ENCODE results near the gene LCN1. TPM values are rescaled to one million over a fixed set of nuclear protein-coding genes. Genes with fewer than 3 reads are reported as not detected.
"Not testable (repeated sequence)": the region's sequence is repeated elsewhere in the genome, so short reads cannot be mapped to it uniquely, and the experiment has no call there.

The LCN1 gene
- total and polyA plus RNA-seq, 2 experiments from 2014 or later = 0.27 TPM; not detected in 1

DNA sequence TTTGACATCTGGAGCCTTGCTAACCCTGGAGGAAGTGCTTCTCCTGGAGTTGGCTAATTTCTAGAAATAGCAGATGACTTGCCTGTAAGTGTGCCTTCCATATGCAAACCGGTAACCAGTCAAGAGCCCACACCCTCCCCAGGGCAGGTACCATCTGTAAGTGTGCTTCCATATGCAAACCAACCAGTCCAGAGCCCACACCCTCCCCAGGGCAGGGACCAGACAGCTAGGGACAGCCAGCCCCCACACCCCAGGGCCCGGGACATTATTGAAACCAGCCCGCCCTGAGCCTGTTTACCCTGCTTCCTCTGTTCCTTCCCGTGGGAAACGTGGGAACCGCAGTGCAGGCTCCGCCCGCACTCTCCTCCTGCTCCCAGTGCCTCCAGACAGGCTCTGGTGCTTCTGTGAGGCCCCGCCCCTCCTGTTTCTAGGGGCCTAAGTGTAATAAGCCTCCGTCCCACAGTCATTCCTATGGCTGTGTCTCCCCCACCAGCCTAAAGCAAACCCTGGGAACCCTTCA, 13.0 kb downstream of the LCN1 start:
- not testable (repeated sequence) for H3K36me3 ChIP-seq (ENCODE audit: insufficient read depth); H4K20me1 ChIP-seq (replicated peaks; ENCODE audit: insufficient read depth); H3K27ac Mint-ChIP-seq; H3K4me1 Mint-ChIP-seq; H3K9me3 Mint-ChIP-seq; H3K4me3 ChIP-seq; H2AFZ ChIP-seq; H3K27me3 Mint-ChIP-seq (ENCODE audit: insufficient read depth, low read depth, poor library complexity); H3K4me2 ChIP-seq; H3K4me3 Mint-ChIP-seq; H3K79me2 ChIP-seq (replicated peaks; ENCODE audit: insufficient read depth); H3K4me1 ChIP-seq (ENCODE audit: insufficient read depth); H3K36me3 Mint-ChIP-seq (ENCODE audit: low read depth); H3F3A ChIP-seq (replicated peaks; ENCODE audit: low read depth); H3K27ac ChIP-seq (ENCODE audit: low read depth); H3K27me3 ChIP-seq (ENCODE audit: insufficient read depth); H3K9me2 ChIP-seq (ENCODE audit: insufficient read depth)
- peak; percentile 93 for ATAC-seq
- DNase-seq (ENCODE audit: low spot score) = peak; percentile 38

DNA sequence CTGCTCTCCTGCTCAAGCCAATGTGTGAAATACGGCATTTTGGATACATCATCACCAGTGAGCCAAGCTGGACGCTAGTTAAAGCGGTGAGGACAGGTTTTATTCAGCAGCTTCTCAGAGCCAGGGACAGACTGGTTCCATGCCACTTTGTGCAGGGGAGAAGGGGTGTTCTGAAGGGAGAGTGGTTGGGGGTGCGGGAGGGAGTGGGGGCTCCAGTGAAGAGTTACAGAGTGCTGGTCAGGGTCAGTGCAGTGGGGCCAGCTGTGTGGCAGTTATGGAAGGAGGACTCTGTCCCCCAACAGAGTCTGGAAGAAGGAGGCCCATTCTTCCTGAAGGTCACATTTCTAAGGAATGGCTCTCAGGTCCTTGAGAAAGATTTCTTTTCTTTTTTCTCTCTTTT, 13.6 kb downstream of the LCN1 start:
- not testable (repeated sequence) for H3K27ac Mint-ChIP-seq; H4K20me1 ChIP-seq (replicated peaks; ENCODE audit: insufficient read depth); H3K4me3 ChIP-seq; H3K36me3 ChIP-seq (ENCODE audit: insufficient read depth); H2AFZ ChIP-seq; H3K27me3 ChIP-seq (ENCODE audit: insufficient read depth); DNase-seq (ENCODE audit: low spot score); H3F3A ChIP-seq (replicated peaks; ENCODE audit: low read depth); H3K4me2 ChIP-seq; H3K36me3 Mint-ChIP-seq (ENCODE audit: low read depth); H3K27me3 Mint-ChIP-seq (ENCODE audit: insufficient read depth, low read depth, poor library complexity); H3K4me3 Mint-ChIP-seq; H3K9me3 Mint-ChIP-seq; H3K27ac ChIP-seq (ENCODE audit: low read depth); H3K4me1 Mint-ChIP-seq; H3K9me2 ChIP-seq (ENCODE audit: insufficient read depth); H3K4me1 ChIP-seq (ENCODE audit: insufficient read depth); H3K79me2 ChIP-seq (replicated peaks; ENCODE audit: insufficient read depth); ATAC-seq

DNA sequence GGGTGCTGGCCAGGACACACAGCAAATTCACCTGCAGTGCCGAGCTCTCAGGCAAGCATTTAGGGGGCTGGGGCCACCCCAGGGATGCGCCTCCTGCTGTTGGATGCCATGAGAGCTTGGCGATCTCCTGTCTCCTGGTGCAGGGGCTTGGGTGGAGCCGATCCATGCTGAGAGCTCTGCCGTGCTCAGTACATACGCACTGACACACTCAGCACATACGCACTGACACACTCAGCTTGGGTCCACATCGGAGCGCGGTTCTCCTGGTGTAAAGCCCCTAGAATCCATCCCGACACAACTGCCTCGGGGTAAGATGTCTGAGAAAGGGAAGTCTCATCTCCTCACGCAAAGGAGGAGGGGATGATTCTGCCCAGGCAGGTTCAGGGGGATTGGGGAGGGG, 14.4 kb downstream of the LCN1 start:
- not testable (repeated sequence) for H3K9me3 Mint-ChIP-seq; H3F3A ChIP-seq (replicated peaks; ENCODE audit: low read depth); H3K27me3 Mint-ChIP-seq (ENCODE audit: insufficient read depth, low read depth, poor library complexity); H3K4me1 ChIP-seq (ENCODE audit: insufficient read depth); H3K27ac Mint-ChIP-seq; DNase-seq (ENCODE audit: low spot score); H3K27me3 ChIP-seq (ENCODE audit: insufficient read depth); H3K4me3 Mint-ChIP-seq; H3K79me2 ChIP-seq (replicated peaks; ENCODE audit: insufficient read depth); H3K27ac ChIP-seq (ENCODE audit: low read depth); ATAC-seq; H3K4me2 ChIP-seq; H3K9me2 ChIP-seq (ENCODE audit: insufficient read depth); H3K4me3 ChIP-seq; H3K36me3 ChIP-seq (ENCODE audit: insufficient read depth); H2AFZ ChIP-seq; H3K36me3 Mint-ChIP-seq (ENCODE audit: low read depth); H4K20me1 ChIP-seq (replicated peaks; ENCODE audit: insufficient read depth)
- peaks cover 11% of the 10 kb centered on the region; the same call in 2 of the 3 replicates for H3K4me1 Mint-ChIP-seq

DNA sequence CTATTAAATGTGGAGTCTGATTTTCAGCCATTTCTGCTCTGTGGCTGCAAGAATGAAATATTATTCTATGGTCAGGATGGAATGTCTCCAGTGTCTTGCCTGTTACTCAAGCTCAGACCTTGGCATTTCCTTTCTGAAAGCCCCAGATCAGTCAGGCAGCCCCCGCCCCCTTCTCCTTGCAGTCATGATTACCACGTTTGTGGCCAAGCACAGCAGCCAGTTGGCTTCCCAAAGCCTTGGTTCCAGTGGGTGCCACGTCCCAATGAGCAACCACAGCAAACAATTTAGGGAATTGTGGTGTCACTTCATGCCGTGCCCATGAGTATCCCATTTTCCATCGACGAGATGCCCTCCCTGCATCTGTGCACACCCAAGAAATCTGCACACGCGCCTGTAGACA, 15.0 kb downstream of the LCN1 start:
- peaks cover 4% of the 10 kb centered on the region for H3K27me3 Mint-ChIP-seq (ENCODE audit: insufficient read depth, low read depth, poor library complexity)
- H3K36me3 Mint-ChIP-seq (ENCODE audit: low read depth) = no peaks in the 10 kb centered on the region
- no peak overlapping the region for H3K27ac Mint-ChIP-seq
- H3K4me1 Mint-ChIP-seq = peaks cover 11% of the 10 kb centered on the region; the same call in 2 of the 3 replicates
- H3K4me1 ChIP-seq (ENCODE audit: insufficient read depth) = no peaks in the 10 kb centered on the region
- H3K9me3 Mint-ChIP-seq = peaks cover 3% of the 10 kb centered on the region; the same call in 1 of the 3 replicates
- H3K9me2 ChIP-seq (ENCODE audit: insufficient read depth) = no peaks in the 10 kb centered on the region
- no peak overlapping the region for H3K27ac ChIP-seq (ENCODE audit: low read depth)
- H3K4me2 ChIP-seq = no peak overlapping the region
- H3K4me3 Mint-ChIP-seq = no peak overlapping the region
- H2AFZ ChIP-seq = no peak overlapping the region
- H4K20me1 ChIP-seq (replicated peaks; ENCODE audit: insufficient read depth) = no peaks in the 10 kb centered on the region
- H3K27me3 ChIP-seq (ENCODE audit: insufficient read depth) = no peaks in the 10 kb centered on the region
- no peak for ATAC-seq
- no peaks in the 10 kb centered on the region for H3K79me2 ChIP-seq (replicated peaks; ENCODE audit: insufficient read depth)
- H3K4me3 ChIP-seq = no peak overlapping the region
- no peaks in the 10 kb centered on the region for H3K36me3 ChIP-seq (ENCODE audit: insufficient read depth)
- no peak for DNase-seq (ENCODE audit: low spot score)
- no peaks in the 10 kb centered on the region for H3F3A ChIP-seq (replicated peaks; ENCODE audit: low read depth)
- TF ChIP-seq EZH2phosphoT487 (IDR thresholded peaks at IDR 0.05; ENCODE audit: unreplicated experiment) (no peak), CREB1 (CRISPR knock-in tag; IDR thresholded peaks at IDR 0.05; ENCODE audit: low read depth) (no peak), JUNB (IDR thresholded peaks at IDR 0.05; ENCODE audit: unreplicated experiment) (no peak), ZNF114 (CRISPR knock-in tag; IDR thresholded peaks at IDR 0.05) (no peak), STAT1 (IDR thresholded peaks at IDR 0.05; ENCODE audit: unreplicated experiment) (no peak)
- TF ChIP-seq, protein P1, sequence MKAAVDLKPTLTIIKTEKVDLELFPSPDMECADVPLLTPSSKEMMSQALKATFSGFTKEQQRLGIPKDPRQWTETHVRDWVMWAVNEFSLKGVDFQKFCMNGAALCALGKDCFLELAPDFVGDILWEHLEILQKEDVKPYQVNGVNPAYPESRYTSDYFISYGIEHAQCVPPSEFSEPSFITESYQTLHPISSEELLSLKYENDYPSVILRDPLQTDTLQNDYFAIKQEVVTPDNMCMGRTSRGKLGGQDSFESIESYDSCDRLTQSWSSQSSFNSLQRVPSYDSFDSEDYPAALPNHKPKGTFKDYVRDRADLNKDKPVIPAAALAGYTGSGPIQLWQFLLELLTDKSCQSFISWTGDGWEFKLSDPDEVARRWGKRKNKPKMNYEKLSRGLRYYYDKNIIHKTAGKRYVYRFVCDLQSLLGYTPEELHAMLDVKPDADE (IDR thresholded peaks at IDR 0.05) = no peak
- TF ChIP-seq, protein P2, sequence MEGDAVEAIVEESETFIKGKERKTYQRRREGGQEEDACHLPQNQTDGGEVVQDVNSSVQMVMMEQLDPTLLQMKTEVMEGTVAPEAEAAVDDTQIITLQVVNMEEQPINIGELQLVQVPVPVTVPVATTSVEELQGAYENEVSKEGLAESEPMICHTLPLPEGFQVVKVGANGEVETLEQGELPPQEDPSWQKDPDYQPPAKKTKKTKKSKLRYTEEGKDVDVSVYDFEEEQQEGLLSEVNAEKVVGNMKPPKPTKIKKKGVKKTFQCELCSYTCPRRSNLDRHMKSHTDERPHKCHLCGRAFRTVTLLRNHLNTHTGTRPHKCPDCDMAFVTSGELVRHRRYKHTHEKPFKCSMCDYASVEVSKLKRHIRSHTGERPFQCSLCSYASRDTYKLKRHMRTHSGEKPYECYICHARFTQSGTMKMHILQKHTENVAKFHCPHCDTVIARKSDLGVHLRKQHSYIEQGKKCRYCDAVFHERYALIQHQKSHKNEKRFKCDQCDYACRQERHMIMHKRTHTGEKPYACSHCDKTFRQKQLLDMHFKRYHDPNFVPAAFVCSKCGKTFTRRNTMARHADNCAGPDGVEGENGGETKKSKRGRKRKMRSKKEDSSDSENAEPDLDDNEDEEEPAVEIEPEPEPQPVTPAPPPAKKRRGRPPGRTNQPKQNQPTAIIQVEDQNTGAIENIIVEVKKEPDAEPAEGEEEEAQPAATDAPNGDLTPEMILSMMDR (conservative IDR thresholded peaks at IDR 0.05; ENCODE audit: low read depth in 2 of 2) = no peak

Measured in GM23338 (cell line).